HG03575 (cell line): ENCODE data around the gene PTPRE.

ENCODE experiments used
- ATAC-seq: cut with Tn5 transposase; IDR thresholded peaks from one replicate; pipeline ENCODE4 v1.9.1; 2021; ENCODE audit not compliant: unreplicated experiment, insufficient number of reproducible peaks, low FRiP score; ENCODE audit errors: extremely low read depth

The PTPRE gene

DNA sequence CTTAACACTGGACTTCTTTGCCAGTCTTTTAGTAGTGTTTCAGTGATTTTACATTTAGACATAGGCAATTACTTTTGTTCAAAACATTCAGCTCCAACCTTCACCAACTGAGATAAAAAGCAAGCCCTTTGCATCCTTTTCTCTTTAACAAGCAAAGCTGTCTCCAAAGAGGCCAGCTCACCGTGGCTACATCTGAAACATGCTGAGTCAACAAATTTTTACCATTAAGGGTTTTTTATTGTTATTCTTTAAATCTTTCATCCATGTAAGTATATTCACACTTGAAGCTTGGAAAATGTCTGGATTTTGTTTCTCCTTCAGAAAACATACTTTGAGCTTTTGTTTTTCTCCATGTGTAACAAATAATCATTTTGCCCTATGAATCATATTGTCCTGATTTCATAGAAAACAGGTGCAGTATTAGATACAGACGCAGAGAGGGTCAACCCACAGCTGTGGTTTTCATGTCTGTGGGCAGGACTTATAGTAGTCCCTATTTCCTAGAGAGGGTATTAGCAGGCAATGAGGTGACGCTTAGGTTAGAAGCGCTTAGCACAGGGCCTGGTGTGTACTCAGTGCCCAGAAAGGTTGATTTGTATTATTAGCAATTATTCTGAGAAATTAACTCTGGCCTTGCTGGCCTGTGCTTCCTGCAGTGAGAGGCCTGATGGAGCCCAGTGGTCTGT, 119.9 kb downstream of the PTPRE start:
- no peak for ATAC-seq

DNA sequence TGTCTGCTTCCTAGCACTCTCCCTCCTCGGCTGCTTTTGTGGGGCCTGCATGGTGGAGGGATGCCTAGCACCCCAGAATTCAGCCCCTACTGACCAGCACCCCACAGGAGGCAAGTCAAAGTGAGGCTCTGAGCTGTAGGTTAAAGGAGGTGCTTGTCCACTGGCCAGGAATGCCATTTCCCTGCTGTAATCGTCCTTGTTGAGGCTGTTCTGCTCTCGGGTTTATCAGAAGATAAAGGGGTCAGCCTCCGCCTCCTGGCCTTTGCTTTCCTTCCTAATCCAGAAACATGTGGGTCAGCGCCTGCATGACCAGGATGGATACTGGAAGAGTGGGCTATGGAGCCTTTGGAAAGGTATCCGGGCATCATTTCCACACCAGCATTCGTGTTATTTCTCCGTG, 120.4 kb downstream of the PTPRE start:
- ATAC-seq, result no peak

DNA sequence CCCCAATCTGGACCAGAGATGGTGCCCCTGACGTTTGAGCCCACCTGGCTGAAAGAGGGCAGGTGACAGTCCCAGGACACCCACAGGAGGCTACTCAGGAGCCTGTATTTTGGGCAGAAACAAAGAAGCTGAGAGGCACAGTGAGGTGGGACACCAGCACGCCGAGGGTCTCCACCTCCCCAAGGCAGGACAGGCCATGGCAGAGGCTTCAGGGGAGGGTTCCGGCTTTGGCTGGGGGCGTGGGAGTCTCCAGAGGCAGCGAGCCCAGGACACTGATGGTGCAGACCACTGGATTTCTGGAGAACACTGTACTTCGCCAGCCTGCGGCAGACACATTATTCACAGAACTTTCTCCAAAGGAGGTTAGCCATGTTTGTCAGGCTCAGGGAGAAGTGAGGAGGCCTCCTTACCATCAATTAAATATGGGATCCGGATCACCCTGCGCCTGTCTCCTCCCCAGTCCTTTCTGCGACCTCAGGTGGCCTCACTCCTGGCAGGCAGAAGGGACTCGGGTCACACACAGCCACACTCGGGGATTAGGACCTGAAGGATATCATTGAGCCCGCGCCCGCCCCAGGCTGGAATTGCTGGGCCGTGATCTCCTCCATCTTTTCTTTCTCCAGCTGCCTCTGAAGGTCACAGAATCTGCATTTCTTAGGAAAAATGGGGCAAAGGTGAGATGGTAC, 121.1 kb downstream of the PTPRE start:
- no peak for ATAC-seq

DNA sequence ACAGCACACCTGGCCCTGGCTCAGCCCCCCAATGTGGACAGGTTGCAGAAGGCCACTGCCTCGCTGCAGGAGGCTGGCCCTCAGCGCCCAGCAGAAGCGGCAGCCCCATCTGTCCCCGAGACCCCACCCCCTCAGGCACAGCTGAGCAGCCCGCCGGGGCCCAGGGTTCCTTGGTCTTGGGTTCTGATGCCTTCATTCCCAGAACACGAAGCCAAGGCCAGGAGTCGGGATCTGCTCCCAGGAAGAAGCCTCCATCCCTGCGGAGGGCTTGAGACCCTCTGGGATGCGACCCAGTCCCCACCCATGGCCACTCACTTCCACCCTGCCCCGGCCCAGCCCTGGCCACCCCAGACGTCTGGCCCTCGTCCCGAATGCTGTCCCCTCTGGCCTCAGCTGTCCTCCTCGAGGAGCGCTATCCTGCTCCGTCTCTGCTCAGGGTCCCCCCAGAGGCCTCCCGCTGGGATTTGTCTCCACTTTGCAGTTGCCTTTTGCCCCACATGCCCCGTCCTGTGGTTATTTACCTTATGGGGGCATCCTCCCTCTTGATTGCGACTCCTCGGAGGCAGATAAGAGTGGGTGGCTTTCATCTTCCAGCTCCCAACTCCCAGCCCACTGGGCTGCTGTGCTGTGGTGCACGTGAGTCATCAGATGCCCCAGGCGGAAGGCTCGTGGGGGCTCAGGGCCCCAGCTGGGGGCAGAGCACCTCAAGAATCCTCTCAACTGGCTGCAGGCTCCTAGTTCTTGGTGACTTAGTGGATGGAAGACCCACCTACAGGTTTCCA, 121.8 kb downstream of the PTPRE start:
- no peak for ATAC-seq

DNA sequence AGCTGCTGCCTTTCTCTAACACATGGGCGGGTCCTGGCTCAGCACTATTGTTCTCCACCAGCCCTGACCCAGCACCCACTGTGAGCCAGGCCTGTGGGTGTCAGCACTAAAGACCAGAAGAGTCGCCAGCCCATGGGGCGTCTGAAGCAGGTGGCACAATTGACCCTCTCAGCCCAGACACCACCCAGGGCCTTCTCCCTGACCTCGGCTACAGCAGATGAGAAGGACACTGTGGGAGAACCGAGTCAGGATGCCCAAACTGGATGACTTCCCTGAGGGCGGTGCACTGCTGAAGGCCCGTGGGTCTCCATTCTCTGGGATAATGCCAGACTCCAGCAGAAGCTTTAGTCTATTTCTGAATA, 122.4 kb downstream of the PTPRE start:
- no peak for ATAC-seq

DNA sequence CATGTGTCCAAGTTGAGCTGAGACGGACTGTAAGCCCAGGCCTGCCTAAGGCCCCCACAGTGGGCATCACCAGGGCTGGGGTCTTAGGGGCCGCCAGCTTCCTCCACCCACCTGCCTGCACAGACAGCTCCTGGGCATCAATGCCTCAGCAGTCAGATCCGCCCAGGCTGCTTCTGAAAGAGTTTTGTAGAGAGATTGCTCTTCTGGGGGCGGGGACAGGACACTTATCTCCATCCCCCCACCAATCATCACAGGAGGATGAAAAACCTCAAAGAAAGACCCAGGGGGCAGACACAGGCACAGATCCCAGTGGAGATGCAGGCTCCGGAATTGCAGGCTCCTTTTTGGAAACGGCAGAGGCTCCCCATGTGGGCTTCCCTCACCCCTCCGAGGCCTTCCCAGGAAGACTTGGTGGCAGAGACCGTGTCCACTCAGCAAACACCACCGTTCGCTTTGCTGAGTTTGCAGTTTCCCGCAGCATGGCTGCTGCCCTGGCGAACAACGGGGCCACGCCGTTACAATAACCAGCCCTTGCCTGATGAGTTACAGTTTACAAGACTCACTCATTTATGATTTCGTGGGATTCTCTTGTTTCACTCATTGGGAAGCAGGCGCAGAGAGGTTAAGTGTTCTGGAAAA, 122.9 kb downstream of the PTPRE start:
- ATAC-seq, result no peak

DNA sequence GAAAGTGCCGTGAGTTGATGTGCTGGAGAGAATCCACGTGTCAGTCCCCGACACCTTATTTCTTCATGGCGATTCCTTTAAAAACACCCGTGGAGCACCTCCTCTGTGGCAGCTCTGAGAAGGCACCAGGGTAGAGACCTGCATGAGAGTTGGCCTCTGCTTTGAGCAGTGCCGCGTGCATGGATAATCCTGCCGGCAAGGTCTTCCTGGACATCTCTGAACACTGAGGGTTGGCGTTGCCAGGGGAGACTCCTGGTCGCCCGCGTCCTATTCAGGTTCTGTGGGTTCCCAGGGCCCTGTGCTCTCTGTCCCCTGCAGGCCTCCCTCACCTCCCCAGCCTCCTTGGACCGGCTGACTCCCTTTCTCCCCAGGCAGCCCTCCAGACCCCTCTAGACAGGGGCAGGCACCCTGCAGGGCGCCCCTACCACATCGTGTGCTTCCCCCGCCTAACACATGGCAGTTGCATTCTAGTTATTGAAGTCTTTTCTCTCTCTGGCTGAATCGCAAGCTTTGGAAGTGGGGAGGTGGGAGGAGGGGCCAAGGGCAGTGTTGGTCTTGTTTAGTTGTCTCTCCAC, 123.7 kb downstream of the PTPRE start:
- ATAC-seq, result no peak

DNA sequence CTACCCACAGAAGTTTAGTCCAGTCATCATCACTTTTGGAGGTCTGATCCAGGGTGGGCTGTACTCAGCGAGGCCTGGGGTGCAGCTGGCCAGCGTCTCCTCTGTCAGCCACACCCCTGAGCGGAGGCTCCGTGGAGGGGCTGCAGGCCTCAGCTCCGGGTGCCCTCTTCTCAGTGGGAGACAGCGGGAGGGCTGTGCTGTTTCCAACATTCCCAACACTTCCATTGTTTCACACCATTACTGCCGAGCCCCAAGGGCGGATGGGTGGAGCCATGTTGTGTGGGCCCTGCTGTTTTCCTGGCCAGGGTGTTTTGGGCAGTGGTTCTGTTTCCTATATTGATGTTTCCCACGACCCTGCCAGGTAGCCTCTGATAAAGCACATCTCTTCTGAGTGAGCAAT, 124.3 kb downstream of the PTPRE start:
- no peak for ATAC-seq

DNA sequence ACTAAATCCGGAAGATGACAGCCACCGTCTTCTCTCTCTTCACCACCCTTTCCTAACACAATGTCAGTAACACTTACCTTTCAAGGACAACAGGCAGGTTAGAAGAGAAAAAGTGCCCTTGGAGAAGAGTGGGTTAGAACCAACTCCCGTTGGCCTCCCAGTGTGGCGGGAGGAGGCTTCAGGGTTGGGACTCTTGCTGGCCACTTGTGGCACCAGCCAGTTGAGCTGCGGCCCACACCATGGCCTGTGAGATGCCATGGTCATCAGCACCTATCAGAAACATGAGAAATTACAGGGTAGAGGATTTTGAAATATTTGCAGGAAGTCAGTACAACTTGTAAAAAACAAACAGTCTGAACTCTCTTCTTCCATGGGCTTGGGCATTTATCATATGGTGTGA, 125.6 kb downstream of the PTPRE start:
- no peak for ATAC-seq

DNA sequence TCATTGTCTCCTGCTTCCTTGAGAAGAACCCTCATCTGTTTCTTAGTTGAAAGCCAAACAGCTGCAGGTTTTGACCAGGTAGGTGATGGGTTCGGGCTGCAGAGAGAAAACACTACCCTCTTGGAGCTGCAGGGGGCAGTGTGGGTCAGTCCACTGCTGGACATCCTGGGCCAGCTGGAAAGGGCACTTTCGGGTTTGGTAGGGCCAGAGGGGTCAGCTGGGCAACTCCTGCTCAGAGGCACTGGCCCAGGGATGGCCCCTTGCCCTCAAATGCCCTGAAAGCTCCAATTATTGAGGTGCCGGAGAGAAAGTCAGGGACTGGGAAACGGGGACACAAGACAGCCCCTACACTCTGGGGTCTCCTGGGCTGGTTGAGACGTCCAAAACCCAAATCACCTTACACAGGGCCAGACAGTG, 128.7 kb downstream of the PTPRE start:
- ATAC-seq, result no peak

DNA sequence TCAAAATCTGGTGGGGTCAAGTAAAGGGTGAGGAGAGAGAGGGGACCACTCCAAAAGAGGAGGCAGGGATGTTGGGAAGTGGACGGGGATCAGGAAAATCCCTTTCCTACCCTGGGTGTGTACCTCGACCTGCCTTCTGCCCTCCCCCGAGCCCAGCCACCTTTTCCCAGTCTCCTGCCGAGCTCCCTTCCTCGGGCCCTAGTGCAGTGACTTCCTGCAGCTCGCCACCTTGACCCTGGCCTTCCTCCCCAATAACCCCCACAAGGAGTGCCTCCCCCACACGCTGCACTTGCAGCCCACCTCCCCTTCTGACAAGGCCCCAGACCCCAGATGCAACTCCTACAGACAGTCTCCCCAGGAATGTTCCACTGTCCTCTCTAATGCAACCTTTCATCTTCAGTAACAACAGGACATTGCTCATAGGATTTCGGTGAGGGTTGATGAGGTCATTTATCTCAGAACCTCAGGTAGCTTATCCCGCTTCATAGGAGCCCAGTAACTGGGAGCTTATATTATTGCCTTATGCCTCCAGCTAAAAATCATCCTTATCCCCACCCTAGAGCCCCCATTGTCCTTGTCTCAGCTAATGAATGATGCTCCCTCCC, 129.2 kb downstream of the PTPRE start:
- no peak for ATAC-seq

DNA sequence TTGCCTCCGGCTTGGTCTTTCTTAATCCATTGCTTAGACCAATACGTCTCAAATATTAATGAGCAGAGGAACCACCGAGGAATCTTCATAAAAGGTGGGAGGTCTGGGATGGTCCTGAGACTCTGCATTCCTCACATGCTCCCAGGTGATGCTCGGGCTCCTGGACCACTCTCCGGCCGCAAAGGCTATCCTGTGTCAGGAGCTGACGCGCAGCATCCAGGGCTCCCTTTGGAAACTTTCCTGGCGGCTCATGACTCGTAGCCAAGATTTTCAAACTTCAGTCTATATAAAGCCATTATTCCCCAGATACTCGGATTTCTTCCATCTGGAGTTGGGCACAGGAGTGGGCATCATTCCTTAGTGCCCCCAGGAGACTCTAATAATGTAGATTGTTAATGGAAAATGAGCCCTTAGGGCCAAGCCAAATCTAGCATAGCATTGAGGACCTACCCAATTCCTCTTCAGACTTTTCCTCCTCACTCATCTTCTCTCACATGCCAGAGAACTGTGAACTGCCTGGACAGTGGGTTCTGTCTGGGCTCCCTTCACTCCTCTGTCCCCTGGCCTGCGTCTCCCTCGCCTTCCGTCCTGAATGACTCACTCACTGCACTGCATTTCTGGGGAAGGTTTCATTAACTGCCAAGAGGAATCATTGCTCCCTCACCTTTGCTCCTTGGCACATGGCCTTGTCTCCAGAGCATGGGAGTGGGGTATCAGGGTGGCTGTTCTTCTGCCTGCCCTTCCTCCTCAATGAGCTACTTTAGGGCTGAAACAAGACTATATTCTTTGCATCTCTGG, 130.0 kb downstream of the PTPRE start:
- ATAC-seq, result no peak

DNA sequence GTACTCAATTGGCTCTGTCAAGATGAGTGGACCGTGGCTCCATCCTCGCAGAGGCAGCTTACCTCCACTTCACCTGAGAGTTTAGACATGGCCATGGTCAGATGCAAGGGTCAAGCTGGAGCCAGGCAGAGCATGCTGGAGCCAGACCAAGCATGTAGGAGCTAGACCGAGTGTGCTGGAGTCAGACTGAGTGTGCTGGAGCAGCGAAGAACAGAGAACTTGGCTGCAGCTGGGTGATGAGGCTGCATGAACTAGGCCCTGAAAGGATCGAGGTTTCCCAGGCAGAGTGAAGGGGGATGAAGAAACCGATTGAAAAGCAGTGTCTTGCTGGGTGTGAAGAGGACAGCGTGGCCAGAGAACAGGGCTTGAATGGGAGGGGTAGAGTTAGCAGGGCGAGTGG, 133.2 kb downstream of the PTPRE start:
- no peak for ATAC-seq

DNA sequence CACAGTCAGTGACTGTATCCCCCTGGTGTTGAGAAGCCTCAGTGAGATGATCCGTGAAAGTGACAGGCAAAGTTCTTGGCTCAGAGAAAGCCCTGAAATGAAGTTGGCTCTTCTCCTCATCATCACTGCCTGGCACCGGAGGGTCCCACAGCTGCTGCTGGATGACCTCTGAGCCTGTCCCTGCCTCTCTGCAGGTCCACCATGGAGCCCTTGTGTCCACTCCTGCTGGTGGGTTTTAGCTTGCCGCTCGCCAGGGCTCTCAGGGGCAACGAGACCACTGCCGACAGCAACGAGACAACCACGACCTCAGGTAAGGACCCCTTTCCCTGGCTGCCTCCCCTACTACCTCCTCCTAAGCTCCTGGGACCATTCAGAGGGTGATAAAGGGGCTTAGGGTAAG, 133.8 kb downstream of the PTPRE start:
- no peak for ATAC-seq

DNA sequence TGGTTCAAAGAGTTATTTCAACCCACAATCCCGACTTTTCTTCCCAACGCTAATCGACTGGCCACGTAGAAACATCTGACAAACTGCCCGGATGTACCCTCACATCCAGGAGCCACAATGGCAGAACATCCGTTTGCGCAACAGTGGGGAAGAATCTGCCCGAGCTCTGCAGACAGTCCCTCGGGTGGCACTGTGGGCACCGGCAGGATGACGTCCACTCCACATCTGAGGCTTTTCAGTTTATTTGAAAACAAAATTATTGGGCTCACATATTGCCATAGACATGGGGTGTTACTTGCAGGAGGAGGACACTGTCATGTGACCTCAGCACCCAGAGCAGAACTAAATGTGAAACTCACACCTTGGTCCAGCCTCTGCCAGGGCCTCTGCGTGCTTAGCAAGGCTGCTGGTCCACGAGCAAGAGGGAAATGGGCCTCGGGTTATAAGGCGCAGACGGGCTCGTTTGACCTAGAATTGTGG, 135.3 kb downstream of the PTPRE start:
- no peak for ATAC-seq

DNA sequence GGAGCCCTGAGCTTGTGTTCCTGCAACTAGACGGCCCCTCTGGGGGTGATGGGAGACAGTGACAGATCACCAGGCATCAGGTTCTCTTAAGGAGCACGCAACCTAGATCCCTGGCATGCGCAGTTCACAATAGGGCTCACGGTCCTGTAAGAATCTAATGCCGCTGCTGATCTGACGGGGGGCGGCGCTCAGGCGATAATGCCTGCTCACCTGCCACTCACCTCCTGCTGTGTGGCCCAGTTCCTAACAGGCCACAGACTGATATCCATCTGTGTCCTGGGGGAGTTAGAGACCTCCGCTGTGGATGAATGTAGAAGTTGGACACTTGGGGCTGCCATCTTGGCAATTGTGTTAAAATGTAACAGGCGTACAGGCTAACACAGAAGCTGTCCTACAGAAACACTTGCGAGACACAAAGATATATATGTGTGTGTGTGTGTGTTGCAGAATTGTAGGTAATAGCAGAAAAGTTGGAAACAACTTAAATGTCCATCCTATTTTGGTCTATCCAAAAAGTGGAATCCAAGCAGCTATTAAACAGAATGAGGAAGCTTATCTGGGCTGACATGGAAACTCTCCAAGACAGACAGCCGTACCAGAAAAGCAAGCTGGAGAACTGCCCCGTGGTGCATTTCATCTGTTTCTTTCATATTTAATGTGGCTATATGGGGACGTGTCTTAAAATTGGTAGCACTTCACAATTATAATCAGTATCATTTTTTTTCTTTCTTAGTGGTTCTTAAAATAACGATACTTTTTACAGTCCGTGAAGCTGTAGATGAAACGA, 136.5 kb downstream of the PTPRE start:
- ATAC-seq, result no peak

DNA sequence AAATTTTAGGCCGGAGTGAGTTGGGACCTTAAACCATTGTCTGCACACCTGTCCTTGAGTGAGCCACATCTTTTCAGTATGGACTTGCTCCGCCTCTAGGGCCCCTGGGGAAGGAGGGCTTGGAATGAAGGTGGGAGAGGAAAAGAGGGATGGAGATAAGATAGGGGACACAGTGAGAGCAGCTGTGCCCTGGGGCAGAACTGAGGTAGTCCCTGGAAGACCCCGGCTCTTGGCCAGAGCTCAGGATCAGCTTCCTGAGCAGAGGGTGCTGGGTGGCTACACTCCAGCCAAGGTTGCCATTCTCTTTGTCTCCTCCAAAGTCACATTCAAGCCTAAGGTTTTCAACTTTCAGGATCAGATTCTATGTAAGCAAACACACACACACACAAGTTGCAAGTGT, 137.3 kb downstream of the PTPRE start:
- no peak for ATAC-seq
